HepG2 (cell line): ENCODE results near the gene UBTF. TPM values are rescaled to one million over a fixed set of nuclear protein-coding genes. Genes with fewer than 3 reads are reported as not detected.

Source experiments
- GFI1 ChIP-seq: sonication (generic); formaldehyde crosslinking; IDR thresholded peaks from 2 replicates; pipeline ENCODE4 v1.5.0; 2020; ENCODE audit warnings: missing genetic modification reagents, mild to moderate bottlenecking, borderline replicate concordance
- HMGXB4 ChIP-seq, 2 experiments: sonication (generic) in 1 of 2; formaldehyde crosslinking in 1 of 2; IDR thresholded peaks; 2 replicates each; pipeline versions ENCODE4 v1.4.0 to v1.6.1; 2018 to 2020; ENCODE audit warnings: missing genetic modification reagents in 2 of 2, borderline replicate concordance in 1 of 2, low read depth in 1 of 2, mild to moderate bottlenecking in 1 of 2, missing biosample characterization in 1 of 2
- HNRNPH1 ChIP-seq: fragments of 200-400 bp; formaldehyde crosslinking; optimal IDR thresholded peaks from 2 replicates; pipeline ENCODE3; 2017; ENCODE audit warnings: mild to moderate bottlenecking, low read depth, low read length
- MBNL3 ChIP-seq: fragments of 250-450 bp; sonication (Bioruptor Pico); conservative IDR thresholded peaks from 2 replicates; pipeline ENCODE4 v1.8.0; 2022; ENCODE audit warnings: mild to moderate bottlenecking, inconsistent platforms
- MIER3 ChIP-seq: IDR thresholded peaks from 2 replicates; pipeline ENCODE4 v1.6.1; 2016; ENCODE audit warnings: missing compliant biosample characterization, borderline replicate concordance
- NR2F6 ChIP-seq, 2 experiments: IDR thresholded peaks; 2 replicates each; pipeline ENCODE4 v1.6.1; 2016; ENCODE audit warnings: antibody characterized with exemption in 1 of 2, mild to moderate bottlenecking in 1 of 2
- PAX8 ChIP-seq: sonication (generic); formaldehyde crosslinking; IDR thresholded peaks from 2 replicates; pipeline ENCODE4 v1.8.0; 2022; ENCODE audit warnings: mild to moderate bottlenecking, missing genetic modification reagents, borderline replicate concordance
- RBFOX2 ChIP-seq: fragments of 200-400 bp; formaldehyde crosslinking; IDR thresholded peaks from 2 replicates; pipeline ENCODE4 v1.6.1; 2017; ENCODE audit warnings: low read depth, mild to moderate bottlenecking, low read length
- RFX3 ChIP-seq: IDR thresholded peaks from 2 replicates; pipeline ENCODE4 v1.6.1; 2016; ENCODE audit warnings: missing biosample characterization, missing genetic modification reagents
- TFDP1 ChIP-seq: IDR thresholded peaks from 2 replicates; pipeline ENCODE4 v1.6.1; 2016; ENCODE audit warnings: missing compliant biosample characterization, missing genetic modification reagents, borderline replicate concordance
- ZGPAT ChIP-seq: IDR thresholded peaks from 2 replicates; pipeline ENCODE4 v1.6.1; 2016; ENCODE audit warnings: mild to moderate bottlenecking
- ZNF468 ChIP-seq: sonication (generic); formaldehyde crosslinking; IDR thresholded peaks from 2 replicates; pipeline ENCODE4 v1.8.0; 2022; ENCODE audit warnings: mild to moderate bottlenecking, moderate library complexity, missing genetic modification reagents
- ZNF687 ChIP-seq: sonication (generic); formaldehyde crosslinking; IDR thresholded peaks from 2 replicates; pipeline ENCODE4 v1.5.1; 2020; ENCODE audit warnings: mild to moderate bottlenecking, missing genetic modification reagents, moderate library complexity
- polyA plus RNA-seq, 8 experiments: library from polyadenylated mRNA; depleted of rRNA in 3 of 8; stranded (reverse) in 7 of 8; unstranded in 1 of 8; fragments of >200 nt; fragmentation: Illumina TruSeq in 4 of 8; extraction: Trizol in 4 of 8; gene quantifications; 2 replicates each; pipeline versions ENCODE4 v1.2.1 to v1.2.3, GENCODE V29; 2011 to 2016; ENCODE audit warnings: low read depth in 4 of 8, missing spikeins in 1 of 8, mixed read lengths in 1 of 8; ENCODE audit not compliant: insufficient read depth in 1 of 8
- total RNA-seq, 5 experiments: library from RNA; depleted of rRNA; stranded (reverse); fragments of >200 nt; fragmentation: Illumina TruSeq; extraction: Trizol; gene quantifications; 2 replicates each; pipeline ENCODE4 v1.2.3, GENCODE V29; 2016; ENCODE audit warnings: low read depth in 1 of 5
- TF ChIP-seq, protein P1 (sequence below): sonication (generic); formaldehyde crosslinking; IDR thresholded peaks from 2 replicates; pipeline ENCODE4 v1.4.0; 2020; ENCODE audit warnings: missing genetic modification reagents, mild to moderate bottlenecking, borderline replicate concordance
- TF ChIP-seq, protein P2 (sequence below): sonication (generic); formaldehyde crosslinking; conservative IDR thresholded peaks from 2 replicates; pipeline ENCODE4 v1.4.0; 2020; ENCODE audit warnings: missing genetic modification reagents

UBTF gene
- total and polyA plus RNA-seq, 2 of the 13 experiments (the other 11 are each of a cell fraction or from before 2014, with no cell fraction given): 15.2 to 60.9 TPM

DNA sequence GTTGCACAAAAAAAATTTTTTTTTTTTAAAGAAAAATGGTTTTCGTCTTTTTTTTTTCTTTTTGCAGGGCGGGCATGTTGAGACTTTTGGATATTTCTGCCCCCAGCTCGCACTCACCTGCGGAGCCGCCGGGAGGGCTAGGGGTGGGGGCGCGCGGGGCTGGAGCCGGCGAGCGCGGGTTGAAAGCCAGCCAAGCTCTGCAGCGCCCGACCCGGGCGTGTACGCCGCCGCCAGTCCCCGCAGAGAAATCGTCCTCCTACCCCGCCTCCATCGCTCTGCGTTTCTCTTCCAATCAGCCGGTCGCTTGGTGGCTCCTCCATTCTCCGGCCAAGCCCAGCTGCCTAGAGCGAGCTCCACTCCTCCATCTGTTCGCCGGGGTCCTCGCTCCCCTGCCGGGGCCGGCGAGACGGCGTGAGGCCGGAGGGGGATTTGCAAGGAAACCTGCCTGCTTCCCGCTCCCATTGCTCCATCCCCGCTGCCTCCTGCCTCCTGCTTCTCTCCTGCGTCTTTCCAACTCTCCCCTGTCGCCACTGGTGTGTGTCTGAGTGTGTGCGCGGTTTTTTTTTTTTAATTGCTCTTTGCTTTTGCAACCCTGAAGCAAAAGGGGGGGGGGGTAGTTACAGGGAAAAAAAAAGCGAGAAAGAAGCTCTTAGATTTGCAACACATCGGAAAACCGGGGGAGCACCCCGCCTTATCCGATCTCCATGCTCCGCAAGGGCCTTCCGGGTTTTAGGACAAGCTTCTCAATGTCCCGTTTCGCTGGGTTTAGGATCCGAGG is 1.8 kb upstream of the UBTF start (continued):
- TF ChIP-seq, protein P1, sequence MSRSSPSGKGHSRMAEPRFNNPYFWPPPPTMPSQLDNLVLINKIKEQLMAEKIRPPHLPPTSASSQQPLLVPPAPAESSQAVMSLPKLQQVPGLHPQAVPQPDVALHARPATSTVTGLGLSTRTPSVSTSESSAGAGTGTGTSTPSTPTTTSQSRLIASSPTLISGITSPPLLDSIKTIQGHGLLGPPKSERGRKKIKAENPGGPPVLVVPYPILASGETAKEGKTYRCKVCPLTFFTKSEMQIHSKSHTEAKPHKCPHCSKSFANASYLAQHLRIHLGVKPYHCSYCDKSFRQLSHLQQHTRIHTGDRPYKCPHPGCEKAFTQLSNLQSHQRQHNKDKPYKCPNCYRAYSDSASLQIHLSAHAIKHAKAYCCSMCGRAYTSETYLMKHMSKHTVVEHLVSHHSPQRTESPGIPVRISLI (CRISPR knock-in tag): peak; percentile 64; the same call in 1 of the 2 replicates
- TF ChIP-seq HMGXB4 (CRISPR knock-in tag; IDR thresholded peaks at IDR 0.05; ENCODE audit: borderline replicate concordance in 1 of 2, low read depth in 1 of 2) (peak; percentile 34 to 77; a peak in 3 of 4 replicates), ZGPAT (CRISPR knock-in tag) (peak; percentile 57; the same call in 1 of the 2 replicates), PAX8 (CRISPR knock-in tag) (no peak), RBFOX2 (peak; percentile 60), RFX3 (CRISPR knock-in tag) (no peak), TFDP1 (CRISPR knock-in tag) (no peak), MBNL3 (CRISPR knock-in tag) (no peak), NR2F6 (IDR thresholded peaks at IDR 0.05) (no peak), NR2F6 (CRISPR knock-in tag; IDR thresholded peaks at IDR 0.05) (no peak), ZNF687 (CRISPR knock-in tag) (peak; percentile 69), MIER3 (CRISPR knock-in tag) (no peak; the same call in 1 of the 2 replicates), GFI1 (no peak), HNRNPH1 (peak; percentile 21), ZNF468 (CRISPR knock-in tag) (no peak)
- TF ChIP-seq, protein P2, sequence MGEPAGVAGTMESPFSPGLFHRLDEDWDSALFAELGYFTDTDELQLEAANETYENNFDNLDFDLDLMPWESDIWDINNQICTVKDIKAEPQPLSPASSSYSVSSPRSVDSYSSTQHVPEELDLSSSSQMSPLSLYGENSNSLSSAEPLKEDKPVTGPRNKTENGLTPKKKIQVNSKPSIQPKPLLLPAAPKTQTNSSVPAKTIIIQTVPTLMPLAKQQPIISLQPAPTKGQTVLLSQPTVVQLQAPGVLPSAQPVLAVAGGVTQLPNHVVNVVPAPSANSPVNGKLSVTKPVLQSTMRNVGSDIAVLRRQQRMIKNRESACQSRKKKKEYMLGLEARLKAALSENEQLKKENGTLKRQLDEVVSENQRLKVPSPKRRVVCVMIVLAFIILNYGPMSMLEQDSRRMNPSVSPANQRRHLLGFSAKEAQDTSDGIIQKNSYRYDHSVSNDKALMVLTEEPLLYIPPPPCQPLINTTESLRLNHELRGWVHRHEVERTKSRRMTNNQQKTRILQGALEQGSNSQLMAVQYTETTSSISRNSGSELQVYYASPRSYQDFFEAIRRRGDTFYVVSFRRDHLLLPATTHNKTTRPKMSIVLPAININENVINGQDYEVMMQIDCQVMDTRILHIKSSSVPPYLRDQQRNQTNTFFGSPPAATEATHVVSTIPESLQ (CRISPR knock-in tag): no peak
